AG09319 (cell line): ENCODE results near the gene ERLEC1.

Experiments used
- DNase-seq: peaks from one replicate; pipeline ENCODE4 v3.0.0-alpha.2; 2010; ENCODE audit warnings: low read depth; ENCODE audit errors: extremely low read depth
- TF ChIP-seq, protein P1 (sequence below): IDR thresholded peaks from 2 replicates; pipeline ENCODE4 v1.5.1; 2011; ENCODE audit warnings: low read depth, mild to moderate bottlenecking, inconsistent platforms, low read length, moderate library complexity

Gene ERLEC1

DNA sequence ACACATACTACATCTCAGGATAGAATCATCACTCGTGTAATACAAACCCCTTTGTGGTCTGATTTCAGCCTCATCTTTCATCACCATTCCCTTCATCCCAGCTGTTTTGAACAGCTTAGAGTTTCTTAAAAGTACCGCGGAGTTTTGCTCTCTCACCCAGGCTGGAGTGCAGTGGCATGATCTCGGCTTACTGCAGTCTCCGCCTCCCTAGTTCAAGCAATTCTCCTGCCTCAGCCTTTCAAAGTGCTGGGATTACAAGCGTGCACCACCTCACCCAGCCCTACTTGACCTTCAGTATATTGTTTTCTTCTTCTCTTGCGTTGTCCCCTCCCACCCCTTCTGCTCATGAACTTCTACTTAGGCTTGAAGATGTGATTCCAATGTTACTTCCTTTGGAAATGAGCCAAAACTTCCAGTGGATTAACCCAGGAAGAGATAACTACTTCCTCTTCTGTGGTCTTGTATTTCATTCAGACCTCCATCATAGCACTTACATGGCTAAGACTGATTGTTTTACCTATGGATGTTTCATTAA is 15.8 kb downstream of the ERLEC1 start:
- TF ChIP-seq, protein P1, sequence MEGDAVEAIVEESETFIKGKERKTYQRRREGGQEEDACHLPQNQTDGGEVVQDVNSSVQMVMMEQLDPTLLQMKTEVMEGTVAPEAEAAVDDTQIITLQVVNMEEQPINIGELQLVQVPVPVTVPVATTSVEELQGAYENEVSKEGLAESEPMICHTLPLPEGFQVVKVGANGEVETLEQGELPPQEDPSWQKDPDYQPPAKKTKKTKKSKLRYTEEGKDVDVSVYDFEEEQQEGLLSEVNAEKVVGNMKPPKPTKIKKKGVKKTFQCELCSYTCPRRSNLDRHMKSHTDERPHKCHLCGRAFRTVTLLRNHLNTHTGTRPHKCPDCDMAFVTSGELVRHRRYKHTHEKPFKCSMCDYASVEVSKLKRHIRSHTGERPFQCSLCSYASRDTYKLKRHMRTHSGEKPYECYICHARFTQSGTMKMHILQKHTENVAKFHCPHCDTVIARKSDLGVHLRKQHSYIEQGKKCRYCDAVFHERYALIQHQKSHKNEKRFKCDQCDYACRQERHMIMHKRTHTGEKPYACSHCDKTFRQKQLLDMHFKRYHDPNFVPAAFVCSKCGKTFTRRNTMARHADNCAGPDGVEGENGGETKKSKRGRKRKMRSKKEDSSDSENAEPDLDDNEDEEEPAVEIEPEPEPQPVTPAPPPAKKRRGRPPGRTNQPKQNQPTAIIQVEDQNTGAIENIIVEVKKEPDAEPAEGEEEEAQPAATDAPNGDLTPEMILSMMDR, result no peak
- no peak for DNase-seq

DNA sequence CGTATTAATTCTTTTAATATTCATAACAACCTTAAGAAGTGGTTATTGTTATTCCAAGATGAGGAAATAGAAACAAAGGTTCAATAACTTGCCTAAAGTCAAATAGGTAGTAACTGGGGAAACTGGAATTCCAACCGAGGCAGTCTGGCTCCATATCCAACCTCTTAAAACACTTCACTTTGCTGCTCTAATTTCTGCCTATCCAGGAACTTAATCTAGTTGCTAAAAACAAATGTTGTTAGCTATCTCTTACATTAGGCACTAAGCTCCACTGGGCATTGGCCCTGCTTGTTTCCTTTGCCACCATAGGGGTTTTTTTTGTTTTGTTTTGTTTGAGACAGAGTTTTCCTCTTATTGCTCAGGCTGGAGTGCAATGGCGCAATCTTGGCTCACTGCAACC is 24.8 kb downstream of the ERLEC1 start:
- TF ChIP-seq, protein P1, result no peak
- DNase-seq, result no peak

DNA sequence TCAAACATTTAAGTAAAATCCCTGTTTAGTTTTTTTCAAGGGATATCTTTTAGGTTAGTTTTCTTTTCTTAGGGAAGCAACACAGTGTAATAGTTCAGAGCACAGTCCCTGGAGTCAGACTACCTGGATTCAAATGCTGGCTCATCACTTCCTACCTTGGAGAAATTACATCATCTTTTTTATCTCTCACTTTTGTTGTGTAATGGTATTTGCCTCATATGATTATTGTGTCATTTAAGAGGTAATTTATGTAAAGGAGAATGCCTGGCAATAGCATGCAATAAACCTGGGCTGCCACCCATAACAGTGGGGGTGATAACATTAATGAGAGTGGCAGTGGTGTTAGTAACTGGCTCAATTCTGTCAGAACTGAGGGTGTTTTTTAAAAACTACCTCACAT is 26.3 kb downstream of the ERLEC1 start:
- no peak for DNase-seq
- TF ChIP-seq, protein P1, result no peak

DNA sequence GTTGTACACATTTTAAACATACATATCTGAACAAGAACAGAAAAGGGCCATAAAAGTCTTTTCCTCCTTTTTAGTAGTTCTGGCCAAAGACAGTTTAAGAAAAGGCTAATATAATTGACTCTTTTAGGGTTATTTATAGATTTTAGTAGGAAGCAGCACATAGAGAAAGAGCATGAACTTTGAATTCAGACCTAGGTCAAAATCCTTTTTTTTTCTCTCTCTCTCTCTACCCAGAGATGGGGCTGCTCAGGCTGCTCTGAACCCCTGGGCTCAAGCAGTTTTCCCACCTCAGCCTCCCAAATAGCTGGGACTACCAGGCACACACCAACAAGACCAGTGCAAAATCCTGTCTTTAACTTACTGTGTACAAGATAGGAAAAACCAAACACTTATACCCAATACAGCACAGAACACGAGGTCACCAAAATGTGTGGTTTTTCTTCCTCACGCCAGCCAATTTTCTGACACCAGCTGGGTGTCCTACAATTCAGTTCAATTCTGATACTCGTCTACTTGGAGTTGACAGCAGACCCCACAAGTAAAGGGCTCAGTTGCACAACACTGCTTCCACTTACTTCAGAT is 32.1 kb downstream of the ERLEC1 start:
- TF ChIP-seq, protein P1, result no peak
- DNase-seq, result no peak

DNA sequence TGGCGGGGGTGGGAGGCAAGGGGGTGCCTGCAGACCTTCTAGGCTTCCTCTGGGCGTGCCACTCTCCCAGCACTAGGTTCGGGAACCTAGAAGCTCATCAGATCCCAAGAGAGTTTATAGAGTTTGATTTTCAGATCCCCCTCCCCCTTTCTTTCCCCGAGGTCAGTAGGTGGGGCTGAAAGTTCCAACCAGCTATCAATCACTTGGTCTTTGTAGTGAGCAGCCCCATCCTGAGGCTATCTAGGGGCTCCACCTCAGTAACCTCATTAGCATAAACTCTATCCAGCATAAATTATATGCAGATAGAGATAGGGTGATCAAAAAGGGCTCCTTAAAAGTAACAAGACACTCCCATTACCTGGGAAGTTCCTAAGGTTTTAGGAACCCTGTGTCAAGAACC is 32.8 kb downstream of the ERLEC1 start:
- DNase-seq, result no peak
- TF ChIP-seq, protein P1, result no peak

DNA sequence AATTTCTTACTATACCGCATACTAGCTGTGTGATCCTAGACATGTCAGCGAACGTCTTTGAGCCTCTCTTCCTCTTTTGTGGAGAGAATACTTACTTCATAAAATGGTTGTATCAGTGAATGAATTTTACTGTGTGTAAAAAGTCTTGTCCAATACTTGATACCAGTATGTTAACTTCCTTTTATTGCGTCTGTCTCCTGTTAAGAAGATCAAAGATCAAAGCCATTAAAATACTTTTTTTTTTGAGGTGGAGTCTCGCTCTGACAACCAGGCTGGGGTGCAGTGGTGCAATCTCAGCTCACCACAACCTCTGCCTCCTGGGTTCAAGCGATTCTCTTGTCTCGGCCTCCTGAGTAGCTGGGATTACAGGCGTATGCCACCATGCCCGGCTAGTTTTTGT is 33.2 kb downstream of the ERLEC1 start:
- DNase-seq, result no peak

DNA sequence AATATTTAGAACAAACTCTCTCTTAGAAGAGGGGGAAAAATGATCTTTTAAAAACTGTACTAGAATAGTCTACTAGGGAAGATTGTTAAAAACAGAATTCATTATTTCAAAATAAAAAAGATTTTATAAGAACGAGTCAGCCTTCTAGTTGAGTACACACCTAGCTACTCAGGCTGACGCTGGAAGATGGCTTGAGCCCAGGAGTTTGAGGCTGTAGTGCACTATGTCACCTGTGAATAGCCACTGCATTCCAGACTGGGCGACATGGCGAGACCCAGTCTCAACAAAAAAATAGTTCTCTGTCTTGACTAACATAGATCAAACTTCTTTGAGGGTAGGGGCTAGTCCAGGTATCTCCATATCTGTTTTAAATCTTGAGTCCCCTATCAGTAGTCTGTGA is 33.9 kb downstream of the ERLEC1 start:
- DNase-seq, result no peak
- TF ChIP-seq, protein P1, result no peak

More for the DNA sequence above, 33.2 kb downstream of the ERLEC1 start:
- TF ChIP-seq, protein P1, result no peak
